NCI-H345 (cell line): Measurements from ENCODE around the gene TEKTIP1.
"Not testable (repeated sequence)": the region's sequence is repeated elsewhere in the genome, so short reads cannot be mapped to it uniquely, and the experiment has no call there.

Experiments used
- DNase-seq: peaks from one replicate; lab custom pipeline; 2025; lab: John Stamatoyannopoulos, UW

Gene TEKTIP1

GRCh38 chr19:3523361-3524077, 15.5 kb upstream of the TEKTIP1 start:
- no peak for DNase-seq

- DNase-seq = no peak
Observed at GRCh38 chr19:3524078-3524842, 14.7 kb upstream of the TEKTIP1 start.

- no peak for DNase-seq
Observed at GRCh38 chr19:3524904-3525451, 14.0 kb upstream of the TEKTIP1 start.

GRCh38 chr19:3526507-3527237, 12.3 kb upstream of the TEKTIP1 start:
- DNase-seq = no peak

GRCh38 chr19:3527238-3527910, 11.6 kb upstream of the TEKTIP1 start:
- no peak for DNase-seq

- DNase-seq = no peak
Observed at GRCh38 chr19:3528080-3528479, 10.9 kb upstream of the TEKTIP1 start.

- no peak for DNase-seq
Observed at GRCh38 chr19:3528539-3529211, 10.3 kb upstream of the TEKTIP1 start.

- not testable (repeated sequence) for DNase-seq
Observed at GRCh38 chr19:3529299-3529698, 9.7 kb upstream of the TEKTIP1 start.

- DNase-seq = no peak
Observed at GRCh38 chr19:3530389-3530788, 8.6 kb upstream of the TEKTIP1 start.

GRCh38 chr19:3531716-3532115, 7.3 kb upstream of the TEKTIP1 start:
- DNase-seq = no peak

- no peak for DNase-seq
Observed at GRCh38 chr19:3532154-3532786, 6.7 kb upstream of the TEKTIP1 start.

GRCh38 chr19:3533033-3533432, 5.9 kb upstream of the TEKTIP1 start:
- DNase-seq = no peak

- no peak for DNase-seq
Observed at GRCh38 chr19:3533563-3534216, 5.3 kb upstream of the TEKTIP1 start.

- no peak for DNase-seq
Observed at GRCh38 chr19:3534375-3535234, 4.4 kb upstream of the TEKTIP1 start.

- no peak for DNase-seq
Observed at GRCh38 chr19:3535235-3535535, 3.8 kb upstream of the TEKTIP1 start.

GRCh38 chr19:3535563-3535965, 3.4 kb upstream of the TEKTIP1 start:
- DNase-seq = no peak

- no peak for DNase-seq
Observed at GRCh38 chr19:3535981-3536380, 3.0 kb upstream of the TEKTIP1 start.

- DNase-seq = no peak
Observed at GRCh38 chr19:3536429-3537100, 2.4 kb upstream of the TEKTIP1 start.

GRCh38 chr19:3537101-3537437, 1.9 kb upstream of the TEKTIP1 start:
- DNase-seq = no peak
